ENCODE measurements around the gene HSD17B10. TPM values are rescaled to one million over a fixed set of nuclear protein-coding genes. Genes with fewer than 3 reads are reported as not detected.
A peak's percentile ranks its signal among the peaks of the same experiment; 100 is the strongest.
"Not testable (repeated sequence)": the region's sequence is repeated elsewhere in the genome, so short reads cannot be mapped to it uniquely, and the experiment has no call there.

HSD17B10 gene
- total and polyA plus RNA-seq, 2 experiments from 2014 or later, result 66.1 to 95.9 TPM

DNA sequence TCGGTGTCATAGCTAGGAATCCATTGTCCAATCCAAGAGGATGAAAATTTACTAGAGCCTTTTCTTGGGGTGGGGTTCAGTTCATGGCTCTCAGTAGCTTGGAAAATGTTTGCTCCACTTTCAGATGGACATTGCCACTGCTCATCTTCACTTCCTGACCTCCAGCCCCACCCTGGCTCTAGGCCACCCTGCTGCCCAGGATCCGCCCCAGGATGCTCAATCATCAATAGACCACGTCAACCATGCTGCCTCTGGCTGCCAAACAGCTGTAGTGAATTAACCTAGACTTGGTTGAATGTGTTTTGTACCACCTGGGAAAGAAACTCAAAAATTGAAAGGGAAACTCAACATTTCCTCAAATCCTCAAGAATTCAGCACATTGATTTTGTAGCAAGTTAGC is 37.2 kb upstream of the HSD17B10 start:
- Histone ChIP-seq H4K20me1 (ENCODE audit: insufficient read depth, poor library complexity, severe bottlenecking) (no peaks in the 10 kb centered on the region), H3K9me2 (replicated peaks; ENCODE audit: insufficient read depth) (no peaks in the 10 kb centered on the region), H2AFZ (no peak overlapping the region), H3K4me1 (ENCODE audit: insufficient read depth) (no peaks in the 10 kb centered on the region), H3K36me3 (replicated peaks; ENCODE audit: insufficient read depth, low read depth) (no peaks in the 10 kb centered on the region), H3K27me3 (no peaks in the 10 kb centered on the region), H3K9me3 (ENCODE audit: low read depth) (no peaks in the 10 kb centered on the region), H3K27ac (no peak overlapping the region), H3K4me2 (no peak overlapping the region), H3K79me2 (no peaks in the 10 kb centered on the region), H3K4me3 (no peak overlapping the region)
- WGBS (ENCODE audit: low lambda C conversion rate, missing lambda C conversion rate), result 65% methylated on average over 3 of the region's 3 CpGs
- DNase-seq (ENCODE audit: low spot score), result no peak
- TF ChIP-seq EZH2phosphoT487 (IDR thresholded peaks at IDR 0.05; ENCODE audit: low read depth, severe bottlenecking, unreplicated experiment), result no peak
- TF ChIP-seq EZH2 (IDR thresholded peaks at IDR 0.05; ENCODE audit: borderline replicate concordance), result no peak
- TF ChIP-seq, protein P1, sequence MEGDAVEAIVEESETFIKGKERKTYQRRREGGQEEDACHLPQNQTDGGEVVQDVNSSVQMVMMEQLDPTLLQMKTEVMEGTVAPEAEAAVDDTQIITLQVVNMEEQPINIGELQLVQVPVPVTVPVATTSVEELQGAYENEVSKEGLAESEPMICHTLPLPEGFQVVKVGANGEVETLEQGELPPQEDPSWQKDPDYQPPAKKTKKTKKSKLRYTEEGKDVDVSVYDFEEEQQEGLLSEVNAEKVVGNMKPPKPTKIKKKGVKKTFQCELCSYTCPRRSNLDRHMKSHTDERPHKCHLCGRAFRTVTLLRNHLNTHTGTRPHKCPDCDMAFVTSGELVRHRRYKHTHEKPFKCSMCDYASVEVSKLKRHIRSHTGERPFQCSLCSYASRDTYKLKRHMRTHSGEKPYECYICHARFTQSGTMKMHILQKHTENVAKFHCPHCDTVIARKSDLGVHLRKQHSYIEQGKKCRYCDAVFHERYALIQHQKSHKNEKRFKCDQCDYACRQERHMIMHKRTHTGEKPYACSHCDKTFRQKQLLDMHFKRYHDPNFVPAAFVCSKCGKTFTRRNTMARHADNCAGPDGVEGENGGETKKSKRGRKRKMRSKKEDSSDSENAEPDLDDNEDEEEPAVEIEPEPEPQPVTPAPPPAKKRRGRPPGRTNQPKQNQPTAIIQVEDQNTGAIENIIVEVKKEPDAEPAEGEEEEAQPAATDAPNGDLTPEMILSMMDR (IDR thresholded peaks at IDR 0.05; ENCODE audit: poor library complexity), result no peak

- 91% methylated on average over 3 of the region's 3 CpGs for WGBS (ENCODE audit: low lambda C conversion rate, missing lambda C conversion rate)
- not testable (repeated sequence) for H3K4me1 ChIP-seq (ENCODE audit: insufficient read depth); H3K4me2 ChIP-seq; H3K36me3 ChIP-seq (replicated peaks; ENCODE audit: insufficient read depth, low read depth); H4K20me1 ChIP-seq (ENCODE audit: insufficient read depth, poor library complexity, severe bottlenecking); H3K27me3 ChIP-seq; H3K4me3 ChIP-seq; H3K9me2 ChIP-seq (replicated peaks; ENCODE audit: insufficient read depth); H3K79me2 ChIP-seq; H3K27ac ChIP-seq; H2AFZ ChIP-seq; H3K9me3 ChIP-seq (ENCODE audit: low read depth); DNase-seq (ENCODE audit: low spot score)
Observed at GRCh38 chrX:53468659-53469058, 34.5 kb upstream of the HSD17B10 start.

DNA sequence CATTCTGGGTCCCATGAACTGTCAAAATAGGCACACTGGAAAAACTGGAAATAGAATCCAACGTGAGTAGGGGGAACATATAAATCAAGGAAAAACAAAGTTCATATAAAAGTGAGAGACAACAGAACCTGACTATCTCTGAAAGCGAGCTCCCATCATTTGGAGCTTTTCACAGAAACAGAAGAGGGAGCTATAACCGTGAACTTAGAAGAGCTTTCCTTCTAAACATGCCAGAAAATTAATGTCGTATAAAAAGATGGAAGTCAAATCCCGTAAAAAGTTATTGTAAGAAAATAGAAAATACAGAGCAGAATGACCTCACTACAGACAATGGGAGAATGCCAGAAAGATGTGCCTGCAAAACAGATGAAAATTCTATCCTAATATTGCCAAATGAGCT is 23.9 kb upstream of the HSD17B10 start:
- Histone ChIP-seq H3K79me2 (no peaks in the 10 kb centered on the region), H4K20me1 (ENCODE audit: insufficient read depth, poor library complexity, severe bottlenecking) (no peaks in the 10 kb centered on the region), H3K27me3 (no peaks in the 10 kb centered on the region), H3K4me1 (ENCODE audit: insufficient read depth) (no peaks in the 10 kb centered on the region), H3K9me3 (ENCODE audit: low read depth) (no peaks in the 10 kb centered on the region), H3K36me3 (replicated peaks; ENCODE audit: insufficient read depth, low read depth) (no peaks in the 10 kb centered on the region), H3K9me2 (replicated peaks; ENCODE audit: insufficient read depth) (no peaks in the 10 kb centered on the region), H3K4me2 (no peak overlapping the region), H3K4me3 (no peak overlapping the region), H3K27ac (no peak overlapping the region), H2AFZ (no peak overlapping the region)
- no peak for TF ChIP-seq EZH2 (IDR thresholded peaks at IDR 0.05; ENCODE audit: borderline replicate concordance)
- TF ChIP-seq, protein P1 (IDR thresholded peaks at IDR 0.05; ENCODE audit: poor library complexity), result peak; percentile 4
- 63% methylated on average over 5 of the region's 5 CpGs for WGBS (ENCODE audit: low lambda C conversion rate, missing lambda C conversion rate)
- no peak for DNase-seq (ENCODE audit: low spot score)

GRCh38 chrX:53456254-53456653 is 22.1 kb upstream of the HSD17B10 start:
- H3K9me2 ChIP-seq (replicated peaks; ENCODE audit: insufficient read depth), result no peaks in the 10 kb centered on the region
- H4K20me1 ChIP-seq (ENCODE audit: insufficient read depth, poor library complexity, severe bottlenecking), result no peaks in the 10 kb centered on the region
- DNase-seq (ENCODE audit: low spot score), result no peak
- H3K9me3 ChIP-seq (ENCODE audit: low read depth), result no peaks in the 10 kb centered on the region
- H3K4me2 ChIP-seq, result no peak overlapping the region
- no peak overlapping the region for H2AFZ ChIP-seq
- H3K4me1 ChIP-seq (ENCODE audit: insufficient read depth), result no peaks in the 10 kb centered on the region
- H3K27ac ChIP-seq, result no peak overlapping the region
- H3K79me2 ChIP-seq, result no peaks in the 10 kb centered on the region
- WGBS (ENCODE audit: low lambda C conversion rate, missing lambda C conversion rate), result 58% methylated on average over 3 of the region's 3 CpGs
- no peaks in the 10 kb centered on the region for H3K36me3 ChIP-seq (replicated peaks; ENCODE audit: insufficient read depth, low read depth)
- TF ChIP-seq, protein P1 (IDR thresholded peaks at IDR 0.05; ENCODE audit: poor library complexity), result no peak
- no peak for TF ChIP-seq EZH2phosphoT487 (IDR thresholded peaks at IDR 0.05; ENCODE audit: low read depth, severe bottlenecking, unreplicated experiment)
- no peak for TF ChIP-seq EZH2 (IDR thresholded peaks at IDR 0.05; ENCODE audit: borderline replicate concordance)
- no peaks in the 10 kb centered on the region for H3K27me3 ChIP-seq
- no peak overlapping the region for H3K4me3 ChIP-seq
